Endothelial cell of umbilical vein (primary cell): ENCODE results near the gene BACH2. TPM values are rescaled to one million over a fixed set of nuclear protein-coding genes. Genes with fewer than 3 reads are reported as not detected.

Experiments used
- BruUV-seq: library from RNA; stranded (reverse); fragments of 400-500 nt; replicated peaks from 2 replicates; lab custom pipeline; 2021; lab: Mats Ljungman, UMichigan
- CTCF ChIA-PET: fragments of 300-600, 350-600 bp; sonication (Branson Sonifier 250); formaldehyde crosslinking; loops from one replicate; lab custom pipeline; 2021; ENCODE audit warnings: antibody characterized with exemption, inconsistent platforms; lab: Charles Lee
- POLR2A ChIA-PET: fragments of 300-600, 350-600 bp; sonication (Branson Sonifier 250); formaldehyde crosslinking; loops from one replicate; lab custom pipeline; 2021; ENCODE audit warnings: antibody characterized with exemption, inconsistent platforms; lab: Charles Lee
- DNase-seq: peaks from one replicate; pipeline ENCODE4 v3.0.0-alpha.2; 2011; ENCODE audit warnings: low read depth, low spot score
- FAIRE-seq: peaks from 2 replicates; lab custom pipeline; 2011; peaks lifted over from hg19 to GRCh38; lab: Jason Lieb, UNC
- H2AFZ ChIP-seq: 2 replicates; pipeline ENCODE4 v1.6.0; 2012; ENCODE audit warnings: low read depth, low read length, control low read depth, inconsistent platforms
- H3K27ac ChIP-seq: 2 replicates; pipeline ENCODE4 v1.5.1; 2011; ENCODE audit warnings: low read depth, mild to moderate bottlenecking, control low read depth, low read length, moderate library complexity; ENCODE audit not compliant: insufficient read depth
- H3K27me3 ChIP-seq, 2 experiments: 2 replicates each; pipeline versions ENCODE4 v1.6.0 to v1.6.1; 2011; ENCODE audit warnings: low read length in 2 of 2, mixed read lengths in 1 of 2; ENCODE audit not compliant: control insufficient read depth in 2 of 2, insufficient read depth in 2 of 2
- H3K36me3 ChIP-seq, 2 experiments: 2 replicates in 1 of 2; 3 replicates in 1 of 2; pipeline ENCODE4 v1.5.1; 2011; ENCODE audit warnings: low read length in 2 of 2, mild to moderate bottlenecking in 1 of 2, moderate library complexity in 1 of 2; ENCODE audit not compliant: control insufficient read depth in 2 of 2, insufficient read depth in 2 of 2; ENCODE audit errors: extremely low read depth in 1 of 2
- H3K4me1 ChIP-seq: 3 replicates; pipeline ENCODE4 v1.5.1; 2011; ENCODE audit warnings: mild to moderate bottlenecking, low read length; ENCODE audit not compliant: control insufficient read depth, insufficient read depth; ENCODE audit errors: extremely low read depth
- H3K4me2 ChIP-seq: 2 replicates; pipeline ENCODE4 v1.6.1; 2011; ENCODE audit warnings: low read length, control low read depth, mixed read lengths; ENCODE audit not compliant: insufficient read depth
- H3K4me3 ChIP-seq, 3 experiments: fragments of 200-600 bp in 1 of 3; sonication (generic), shearing (Covaris generic) in 1 of 3; replicated peaks in 1 of 3; 2 replicates each; pipeline ENCODE4 v1.5.1; 2011 to 2016; ENCODE audit warnings: control low read depth in 3 of 3, low read length in 3 of 3, mild to moderate bottlenecking in 2 of 3, inconsistent platforms in 1 of 3, low read depth in 1 of 3, moderate library complexity in 1 of 3; ENCODE audit not compliant: insufficient read depth in 1 of 3
- H3K79me2 ChIP-seq: 2 replicates; pipeline ENCODE4 v1.6.0; 2012; ENCODE audit warnings: low read length, inconsistent platforms; ENCODE audit not compliant: control insufficient read depth, insufficient read depth
- H3K9ac ChIP-seq: replicated peaks from 2 replicates; pipeline ENCODE3; 2011; ENCODE audit warnings: low read length, control low read depth; ENCODE audit not compliant: insufficient read depth; ENCODE audit errors: extremely low read depth
- H3K9me1 ChIP-seq: replicated peaks from 3 replicates; pipeline ENCODE4 v1.6.0; 2011; ENCODE audit warnings: mild to moderate bottlenecking, low read length; ENCODE audit not compliant: control insufficient read depth, insufficient read depth; ENCODE audit errors: extremely low read depth
- H3K9me3 ChIP-seq: replicated peaks from 2 replicates; pipeline ENCODE4 v1.5.1; 2012; ENCODE audit warnings: low read length, inconsistent platforms; ENCODE audit not compliant: control insufficient read depth, insufficient read depth
- H4K20me1 ChIP-seq: replicated peaks from 2 replicates; pipeline ENCODE3; 2011; ENCODE audit warnings: mild to moderate bottlenecking, low read length; ENCODE audit not compliant: control insufficient read depth, insufficient read depth; ENCODE audit errors: extremely low read depth
- EZH2 ChIP-seq: IDR thresholded peaks from 2 replicates; pipeline ENCODE4 v1.6.1; 2012; ENCODE audit warnings: borderline replicate concordance, low read depth, mild to moderate bottlenecking, moderate library complexity, low read length, inconsistent platforms; ENCODE audit not compliant: severe bottlenecking
- FOS ChIP-seq: IDR thresholded peaks from 2 replicates; pipeline ENCODE4 v1.6.1; 2011; ENCODE audit warnings: mild to moderate bottlenecking, low read length, moderate library complexity, borderline replicate concordance; ENCODE audit not compliant: insufficient read depth
- GATA2 ChIP-seq: IDR thresholded peaks from 2 replicates; pipeline ENCODE4 v1.7.0; 2011; ENCODE audit warnings: low read depth, mild to moderate bottlenecking, moderate library complexity, mixed read lengths, low read length; ENCODE audit not compliant: insufficient read length, insufficient read depth
- JUN ChIP-seq: IDR thresholded peaks from 2 replicates; pipeline ENCODE4 v1.6.1; 2011; ENCODE audit warnings: borderline replicate concordance, low read depth; ENCODE audit not compliant: insufficient read length, insufficient read depth
- MAX ChIP-seq: IDR thresholded peaks from 2 replicates; pipeline ENCODE4 v1.6.1; 2011; ENCODE audit not compliant: insufficient read depth, insufficient read length
- MYC ChIP-seq: IDR thresholded peaks from one replicate; pipeline ENCODE4 v1.6.1; 2011; ENCODE audit warnings: mild to moderate bottlenecking, low read depth, low read length
- POLR2A ChIP-seq: IDR thresholded peaks from 2 replicates; pipeline ENCODE4 v1.6.1; 2012; ENCODE audit warnings: low read depth, mild to moderate bottlenecking, control low read depth, low read length
- POLR2AphosphoS5 ChIP-seq: IDR thresholded peaks from 2 replicates; pipeline ENCODE4 v1.6.1; 2012; ENCODE audit warnings: low read depth, mild to moderate bottlenecking, control low read depth, low read length, moderate library complexity; ENCODE audit not compliant: insufficient read depth
- dilution Hi-C: fragments of 300-500 bp; cut with MboI; formaldehyde crosslinking; loops from one replicate; pipeline ENCODE4 v1.15.0; 2019; ENCODE audit warnings: low sequenced_read_pairs; ENCODE audit not compliant: extremely low pct_ligation_motif_present
- intact Hi-C: fragments of 100-400 bp; cut with micrococcal nuclease; formaldehyde crosslinking; loops from one replicate; pipeline ENCODE4 v1.10.0; 2022
- polyA plus RNA-seq, 4 experiments: library from polyadenylated mRNA; depleted of rRNA in 3 of 4; stranded (reverse) in 3 of 4; unstranded in 1 of 4; fragments of >200 nt; gene quantifications; 2 replicates each; pipeline versions ENCODE4 v1.2.1 to v1.2.3, GENCODE V29; 2011 to 2012; ENCODE audit warnings: missing spikeins in 1 of 4
- total RNA-seq: library from RNA; stranded (reverse); gene quantifications from 2 replicates; pipeline ENCODE4 v1.2.3, GENCODE V29; 2021
- TF ChIP-seq, protein P1 (sequence below), 2 donors: IDR thresholded peaks; 1 replicate in 1 of 2; 2 replicates in 1 of 2; pipeline ENCODE4 v1.5.1; 2011; ENCODE audit warnings: low read length in 2 of 2, mild to moderate bottlenecking in 2 of 2, moderate library complexity in 2 of 2, control low read depth in 1 of 2, inconsistent platforms in 1 of 2, low read depth in 1 of 2; ENCODE audit not compliant: insufficient read depth in 1 of 2; ENCODE audit errors: extremely low read depth in 1 of 2

Gene BACH2
- total and polyA plus RNA-seq, 2 donors (not counting 3 experiments of a cell fraction or from before 2014, with no cell fraction given): 1.7 to 5.6 TPM

DNA sequence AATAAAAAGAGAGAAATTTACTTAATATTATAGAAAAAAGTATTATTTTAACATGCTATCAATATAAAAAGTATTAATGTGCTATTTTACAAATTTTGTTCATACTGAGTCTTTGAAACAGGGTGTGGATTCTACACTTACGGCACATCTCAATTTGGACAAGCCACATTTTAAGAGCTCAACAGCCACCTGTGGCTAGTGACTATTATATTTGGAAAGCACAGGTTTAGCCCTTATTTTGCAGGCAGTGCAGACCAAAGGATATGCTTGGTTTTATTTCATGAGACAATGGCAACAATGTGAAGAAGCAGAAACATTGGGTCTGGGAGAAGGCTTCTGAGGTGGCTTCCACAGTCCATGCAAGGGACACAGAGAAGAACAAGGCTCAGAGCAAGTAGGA lies 74.6 kb downstream of the BACH2 start:
- no peak overlapping the region for H3K4me3 ChIP-seq
- dilution Hi-C loops: no loop called here
- no peaks in the 10 kb centered on the region for H3K9me3 ChIP-seq
- intact Hi-C loops: no loop called here
- H3K36me3 ChIP-seq: no peaks in the 10 kb centered on the region
- no peak overlapping the region for H3K4me2 ChIP-seq
- H3K27me3 ChIP-seq: no peaks in the 10 kb centered on the region
- H2AFZ ChIP-seq: no peak overlapping the region
- POLR2A ChIA-PET: no interaction called here
- no peak for FAIRE-seq
- BruUV-seq: no TSS peak
- peaks cover 35% of the 10 kb centered on the region for H3K4me1 ChIP-seq
- no peaks in the 10 kb centered on the region for H3K9me1 ChIP-seq
- DNase-seq: no peak
- H3K79me2 ChIP-seq: no peaks in the 10 kb centered on the region
- CTCF ChIA-PET: interaction anchor here (1.5 kb wide), 1 partner anchor 9 kb away, joined by 3 read pairs; no protein-coding TSS in a partner anchor
- H3K27ac ChIP-seq: no peak overlapping the region
- no peaks in the 10 kb centered on the region for H4K20me1 ChIP-seq
- no peak overlapping the region for H3K9ac ChIP-seq
- TF ChIP-seq MYC (no peak), JUN (no peak), MAX (no peak), POLR2A (no peak), GATA2 (no peak), POLR2AphosphoS5 (no peak), EZH2 (no peak), FOS (no peak)
- TF ChIP-seq, protein P1, sequence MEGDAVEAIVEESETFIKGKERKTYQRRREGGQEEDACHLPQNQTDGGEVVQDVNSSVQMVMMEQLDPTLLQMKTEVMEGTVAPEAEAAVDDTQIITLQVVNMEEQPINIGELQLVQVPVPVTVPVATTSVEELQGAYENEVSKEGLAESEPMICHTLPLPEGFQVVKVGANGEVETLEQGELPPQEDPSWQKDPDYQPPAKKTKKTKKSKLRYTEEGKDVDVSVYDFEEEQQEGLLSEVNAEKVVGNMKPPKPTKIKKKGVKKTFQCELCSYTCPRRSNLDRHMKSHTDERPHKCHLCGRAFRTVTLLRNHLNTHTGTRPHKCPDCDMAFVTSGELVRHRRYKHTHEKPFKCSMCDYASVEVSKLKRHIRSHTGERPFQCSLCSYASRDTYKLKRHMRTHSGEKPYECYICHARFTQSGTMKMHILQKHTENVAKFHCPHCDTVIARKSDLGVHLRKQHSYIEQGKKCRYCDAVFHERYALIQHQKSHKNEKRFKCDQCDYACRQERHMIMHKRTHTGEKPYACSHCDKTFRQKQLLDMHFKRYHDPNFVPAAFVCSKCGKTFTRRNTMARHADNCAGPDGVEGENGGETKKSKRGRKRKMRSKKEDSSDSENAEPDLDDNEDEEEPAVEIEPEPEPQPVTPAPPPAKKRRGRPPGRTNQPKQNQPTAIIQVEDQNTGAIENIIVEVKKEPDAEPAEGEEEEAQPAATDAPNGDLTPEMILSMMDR (IDR thresholded peaks at IDR 0.05; ENCODE audit: extremely low read depth in 1 of 2, insufficient read depth in 1 of 2, low read depth in 1 of 2, low read length in 2 of 2): no peak
